ENCODE measurements around the gene PLCL1. TPM values are rescaled to one million over a fixed set of nuclear protein-coding genes. Genes with fewer than 3 reads are reported as not detected.
A peak's percentile ranks its signal among the peaks of the same experiment; 100 is the strongest.

Gene PLCL1
- total RNA-seq, 1 donor from 2014 or later, result 78.6 TPM

GRCh38 chr2:198098386-198098785 lies 294.0 kb downstream of the PLCL1 start:
- Histone ChIP-seq H3K9me3 (replicated peaks) (no peaks in the 10 kb centered on the region), H3K4me3 (no peak overlapping the region), H3K27me3 (ENCODE audit: low read depth) (no peaks in the 10 kb centered on the region), H3K27ac (replicated peaks) (no peak overlapping the region), H3K36me3 (peaks cover 5% of the 10 kb centered on the region), H3K4me1 (peaks cover 74% of the 10 kb centered on the region)
- intact Hi-C loops (cut with micrococcal nuclease), result no loop called here
- DNase-seq, result no peak
- TF ChIP-seq, protein P1, sequence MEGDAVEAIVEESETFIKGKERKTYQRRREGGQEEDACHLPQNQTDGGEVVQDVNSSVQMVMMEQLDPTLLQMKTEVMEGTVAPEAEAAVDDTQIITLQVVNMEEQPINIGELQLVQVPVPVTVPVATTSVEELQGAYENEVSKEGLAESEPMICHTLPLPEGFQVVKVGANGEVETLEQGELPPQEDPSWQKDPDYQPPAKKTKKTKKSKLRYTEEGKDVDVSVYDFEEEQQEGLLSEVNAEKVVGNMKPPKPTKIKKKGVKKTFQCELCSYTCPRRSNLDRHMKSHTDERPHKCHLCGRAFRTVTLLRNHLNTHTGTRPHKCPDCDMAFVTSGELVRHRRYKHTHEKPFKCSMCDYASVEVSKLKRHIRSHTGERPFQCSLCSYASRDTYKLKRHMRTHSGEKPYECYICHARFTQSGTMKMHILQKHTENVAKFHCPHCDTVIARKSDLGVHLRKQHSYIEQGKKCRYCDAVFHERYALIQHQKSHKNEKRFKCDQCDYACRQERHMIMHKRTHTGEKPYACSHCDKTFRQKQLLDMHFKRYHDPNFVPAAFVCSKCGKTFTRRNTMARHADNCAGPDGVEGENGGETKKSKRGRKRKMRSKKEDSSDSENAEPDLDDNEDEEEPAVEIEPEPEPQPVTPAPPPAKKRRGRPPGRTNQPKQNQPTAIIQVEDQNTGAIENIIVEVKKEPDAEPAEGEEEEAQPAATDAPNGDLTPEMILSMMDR (IDR thresholded peaks at IDR 0.05; ENCODE audit: borderline replicate concordance), result no peak

GRCh38 chr2:198098918-198099317 lies 294.5 kb downstream of the PLCL1 start:
- Histone ChIP-seq H3K9me3 (replicated peaks) (no peaks in the 10 kb centered on the region), H3K4me1 (peaks cover 80% of the 10 kb centered on the region), H3K27ac (replicated peaks) (no peak overlapping the region), H3K4me3 (no peak overlapping the region), H3K36me3 (peaks cover 10% of the 10 kb centered on the region), H3K27me3 (ENCODE audit: low read depth) (no peaks in the 10 kb centered on the region)
- intact Hi-C loops (cut with micrococcal nuclease), result no loop called here
- TF ChIP-seq, protein P1 (IDR thresholded peaks at IDR 0.05; ENCODE audit: borderline replicate concordance), result no peak
- no peak for DNase-seq

DNA sequence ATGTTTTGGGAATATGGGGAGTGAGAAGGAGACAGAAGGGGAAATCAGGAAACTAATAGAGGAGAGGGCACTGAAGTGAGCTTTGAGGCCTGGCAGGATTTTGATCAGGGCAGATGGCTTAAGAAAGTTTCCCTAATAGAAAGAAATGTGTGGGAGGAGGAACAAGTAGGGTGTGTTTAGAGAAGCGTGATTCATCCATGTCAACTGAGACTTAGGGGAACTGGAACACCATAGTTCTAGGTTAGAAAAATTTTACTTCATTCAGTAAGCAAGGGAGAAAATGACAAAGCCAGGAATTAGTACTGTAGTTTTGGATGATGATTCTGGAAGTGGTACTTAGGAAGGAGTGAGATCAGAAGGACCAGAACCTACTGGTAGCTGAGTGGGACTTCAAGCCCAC lies 296.0 kb downstream of the PLCL1 start:
- peaks cover 78% of the 10 kb centered on the region for H3K4me1 ChIP-seq
- no peaks in the 10 kb centered on the region for H3K9me3 ChIP-seq (replicated peaks)
- no peak overlapping the region for H3K4me3 ChIP-seq
- intact Hi-C loops (cut with micrococcal nuclease), result no loop called here
- peaks cover 18% of the 10 kb centered on the region for H3K36me3 ChIP-seq
- DNase-seq, result no peak
- peak overlapping the region; percentile 21 for H3K27ac ChIP-seq (replicated peaks)
- H3K27me3 ChIP-seq (ENCODE audit: low read depth), result no peaks in the 10 kb centered on the region
- TF ChIP-seq, protein P1 (IDR thresholded peaks at IDR 0.05; ENCODE audit: borderline replicate concordance), result no peak

DNA sequence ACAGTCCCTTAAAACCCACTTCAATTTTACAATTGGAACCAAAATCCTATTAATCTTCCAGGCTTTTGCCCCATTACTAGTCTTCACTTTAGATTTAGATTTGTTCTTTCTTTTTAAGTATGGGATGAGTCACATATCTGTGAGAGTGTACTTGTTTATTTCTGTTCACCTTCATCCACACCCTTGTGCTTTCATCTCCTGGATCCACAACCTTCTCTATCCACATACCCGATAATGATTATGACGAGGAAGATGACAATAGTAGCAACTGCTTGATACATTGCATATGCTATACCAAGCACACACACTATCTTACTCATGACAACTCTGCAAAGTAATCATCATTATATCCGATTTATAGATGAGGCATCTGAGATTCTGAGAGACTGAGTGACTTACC lies 297.3 kb downstream of the PLCL1 start:
- H3K9me3 ChIP-seq (replicated peaks), result no peaks in the 10 kb centered on the region
- intact Hi-C loops (cut with micrococcal nuclease), result no loop called here
- peaks cover 18% of the 10 kb centered on the region for H3K36me3 ChIP-seq
- H3K4me3 ChIP-seq, result no peak overlapping the region
- peaks cover 78% of the 10 kb centered on the region for H3K4me1 ChIP-seq
- peak overlapping the region; percentile 62 for H3K27ac ChIP-seq (replicated peaks)
- TF ChIP-seq, protein P1 (IDR thresholded peaks at IDR 0.05; ENCODE audit: borderline replicate concordance), result no peak
- no peak for DNase-seq
- no peaks in the 10 kb centered on the region for H3K27me3 ChIP-seq (ENCODE audit: low read depth)

- no peaks in the 10 kb centered on the region for H3K27me3 ChIP-seq (ENCODE audit: low read depth)
- no peak overlapping the region for H3K4me3 ChIP-seq
- peak overlapping the region; percentile 62 for H3K27ac ChIP-seq (replicated peaks)
- peaks cover 78% of the 10 kb centered on the region for H3K4me1 ChIP-seq
- no peaks in the 10 kb centered on the region for H3K9me3 ChIP-seq (replicated peaks)
- DNase-seq, result no peak
- intact Hi-C loops (cut with micrococcal nuclease), result no loop called here
- peaks cover 18% of the 10 kb centered on the region for H3K36me3 ChIP-seq
- TF ChIP-seq, protein P1 (IDR thresholded peaks at IDR 0.05; ENCODE audit: borderline replicate concordance), result no peak
These were observed 297.7 kb downstream of the PLCL1 start for GRCh38 chr2:198102120-198102519.

GRCh38 chr2:198102856-198103255 lies 298.5 kb downstream of the PLCL1 start:
- no peak for DNase-seq
- Histone ChIP-seq H3K4me1 (peaks cover 79% of the 10 kb centered on the region), H3K4me3 (no peak overlapping the region), H3K36me3 (peaks cover 18% of the 10 kb centered on the region), H3K27ac (replicated peaks) (peak overlapping the region; percentile 62), H3K27me3 (ENCODE audit: low read depth) (no peaks in the 10 kb centered on the region), H3K9me3 (replicated peaks) (no peaks in the 10 kb centered on the region)
- TF ChIP-seq, protein P1 (IDR thresholded peaks at IDR 0.05; ENCODE audit: borderline replicate concordance), result no peak
- intact Hi-C loops (cut with micrococcal nuclease), result no loop called here

Measured in left ventricle myocardium inferior (tissue), 1 donor.